Epithelial cell of proximal tubule (primary cell): ENCODE measurements around the gene ZNF320. TPM values are rescaled to one million over a fixed set of nuclear protein-coding genes. Genes with fewer than 3 reads are reported as not detected.
"Not testable (repeated sequence)": the region's sequence is repeated elsewhere in the genome, so short reads cannot be mapped to it uniquely, and the experiment has no call there.

Experiments
- DNase-seq: peaks from one replicate; pipeline ENCODE4 v3.0.0-alpha.2; 2011; ENCODE audit warnings: low read depth
- H3K4me3 ChIP-seq: 2 replicates; pipeline ENCODE4 v1.5.1; 2011; ENCODE audit warnings: low read depth, mild to moderate bottlenecking, low read length
- total RNA-seq: library from RNA; depleted of rRNA; stranded (reverse); fragments of >200 nt; gene quantifications from 2 replicates; pipeline ENCODE4 v1.2.3, GENCODE V29; 2015
- TF ChIP-seq, protein P1 (sequence below): conservative IDR thresholded peaks from 2 replicates; pipeline ENCODE4 v1.5.1; 2012; ENCODE audit warnings: low read depth, mild to moderate bottlenecking, low read length

The ZNF320 gene
- 4.7 and 18.9 TPM in 2 replicates for total RNA-seq

DNA sequence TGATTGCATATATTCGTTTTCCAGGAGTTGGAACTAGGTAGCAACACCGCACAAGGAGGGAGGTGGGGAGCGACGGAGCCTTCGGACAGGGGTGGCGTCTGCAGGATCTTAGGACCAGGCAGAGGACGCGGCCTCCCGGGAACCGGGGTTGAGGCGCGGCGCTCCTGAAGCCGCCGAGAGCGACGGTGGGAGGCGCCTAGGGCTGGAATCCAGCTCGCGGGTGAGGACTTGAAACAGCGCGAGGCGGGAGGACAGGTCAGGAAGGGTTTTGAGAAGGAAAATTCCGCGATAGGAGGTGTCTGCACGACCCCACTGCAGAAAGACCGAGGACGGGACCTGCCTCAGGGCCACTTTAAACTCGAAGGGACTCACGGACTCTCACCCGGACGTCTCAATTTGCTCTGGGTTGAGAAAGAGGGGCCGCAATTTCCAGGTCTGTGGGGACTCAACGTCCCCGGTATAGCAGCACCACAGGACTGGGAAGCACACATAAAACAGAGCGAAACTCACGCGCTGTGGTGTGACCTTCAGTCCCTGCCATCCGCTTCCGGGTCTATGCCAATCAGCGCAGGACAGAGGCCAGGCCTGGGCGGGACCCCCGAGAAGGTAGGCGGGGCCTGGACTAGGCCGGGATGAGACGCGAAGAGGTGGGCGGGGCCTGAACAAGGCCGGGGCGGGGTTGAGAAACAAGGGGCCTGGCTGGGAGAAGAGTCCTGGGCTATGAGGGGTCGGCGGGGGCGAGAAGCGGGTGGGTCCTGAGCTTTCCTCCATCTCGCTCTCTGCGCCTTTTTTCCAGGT is at the start of gene ZNF320:
Gene ZNF320, minus strand, starts transcription at position 498 of the 798 bp plus-strand sequence. CDS start 7,380 bp downstream, outside the sequence.
- TF ChIP-seq, protein P1, sequence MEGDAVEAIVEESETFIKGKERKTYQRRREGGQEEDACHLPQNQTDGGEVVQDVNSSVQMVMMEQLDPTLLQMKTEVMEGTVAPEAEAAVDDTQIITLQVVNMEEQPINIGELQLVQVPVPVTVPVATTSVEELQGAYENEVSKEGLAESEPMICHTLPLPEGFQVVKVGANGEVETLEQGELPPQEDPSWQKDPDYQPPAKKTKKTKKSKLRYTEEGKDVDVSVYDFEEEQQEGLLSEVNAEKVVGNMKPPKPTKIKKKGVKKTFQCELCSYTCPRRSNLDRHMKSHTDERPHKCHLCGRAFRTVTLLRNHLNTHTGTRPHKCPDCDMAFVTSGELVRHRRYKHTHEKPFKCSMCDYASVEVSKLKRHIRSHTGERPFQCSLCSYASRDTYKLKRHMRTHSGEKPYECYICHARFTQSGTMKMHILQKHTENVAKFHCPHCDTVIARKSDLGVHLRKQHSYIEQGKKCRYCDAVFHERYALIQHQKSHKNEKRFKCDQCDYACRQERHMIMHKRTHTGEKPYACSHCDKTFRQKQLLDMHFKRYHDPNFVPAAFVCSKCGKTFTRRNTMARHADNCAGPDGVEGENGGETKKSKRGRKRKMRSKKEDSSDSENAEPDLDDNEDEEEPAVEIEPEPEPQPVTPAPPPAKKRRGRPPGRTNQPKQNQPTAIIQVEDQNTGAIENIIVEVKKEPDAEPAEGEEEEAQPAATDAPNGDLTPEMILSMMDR = no peak
- peak; percentile 67 for DNase-seq
- peak within 1 kb of the TSS; percentile 82 for H3K4me3 ChIP-seq

DNA sequence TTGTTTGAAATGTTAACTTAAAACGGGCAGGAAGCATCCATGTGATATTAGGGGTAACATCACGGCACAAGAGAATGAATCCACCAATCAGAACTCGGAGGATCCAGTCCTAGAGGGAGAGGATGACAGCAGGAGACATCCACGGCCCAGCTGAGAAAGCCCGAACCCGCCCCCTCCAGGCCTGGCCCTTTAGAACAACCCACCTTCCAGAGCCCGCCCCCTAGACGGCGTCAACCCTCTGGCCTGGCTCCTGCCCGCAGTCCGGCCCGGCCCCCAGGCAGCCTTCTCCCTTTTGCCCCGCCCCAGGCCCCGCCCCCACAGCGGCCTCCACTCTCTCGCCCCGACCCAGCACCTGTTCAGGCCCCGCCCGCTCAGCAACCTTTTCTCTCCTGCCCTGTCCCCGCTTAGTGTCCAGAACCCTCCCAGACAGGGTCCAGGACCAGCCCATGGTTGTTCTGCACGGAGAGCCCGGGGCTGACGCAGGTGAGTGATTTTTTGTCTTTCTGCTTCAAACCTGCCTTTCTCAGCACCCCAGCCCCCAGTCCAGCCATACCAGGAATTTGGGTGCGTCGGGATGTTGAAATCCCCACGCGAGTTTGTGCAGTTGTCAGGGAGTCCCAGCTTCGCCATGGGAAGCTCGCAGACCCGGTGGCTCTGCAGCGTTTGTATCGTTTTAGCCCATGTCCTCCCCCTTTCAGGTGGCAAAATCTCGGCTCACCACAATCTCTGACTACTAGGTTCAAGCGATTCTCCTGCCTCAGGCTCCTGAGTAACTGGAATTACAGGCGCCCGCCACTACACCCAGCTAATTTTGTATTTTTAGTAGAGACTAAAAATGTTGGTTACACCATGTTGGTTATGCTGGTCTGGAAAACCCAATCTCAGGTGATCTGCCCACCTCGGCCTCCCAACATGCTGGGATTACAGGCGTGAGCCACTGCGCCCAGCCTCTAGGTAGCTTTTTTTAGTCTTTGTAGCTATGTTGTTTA is 49.2 kb upstream of the ZNF320 start:
- H3K4me3 ChIP-seq = peak overlapping the region; percentile 26
- DNase-seq = no peak
- TF ChIP-seq, protein P1 = no peak

DNA sequence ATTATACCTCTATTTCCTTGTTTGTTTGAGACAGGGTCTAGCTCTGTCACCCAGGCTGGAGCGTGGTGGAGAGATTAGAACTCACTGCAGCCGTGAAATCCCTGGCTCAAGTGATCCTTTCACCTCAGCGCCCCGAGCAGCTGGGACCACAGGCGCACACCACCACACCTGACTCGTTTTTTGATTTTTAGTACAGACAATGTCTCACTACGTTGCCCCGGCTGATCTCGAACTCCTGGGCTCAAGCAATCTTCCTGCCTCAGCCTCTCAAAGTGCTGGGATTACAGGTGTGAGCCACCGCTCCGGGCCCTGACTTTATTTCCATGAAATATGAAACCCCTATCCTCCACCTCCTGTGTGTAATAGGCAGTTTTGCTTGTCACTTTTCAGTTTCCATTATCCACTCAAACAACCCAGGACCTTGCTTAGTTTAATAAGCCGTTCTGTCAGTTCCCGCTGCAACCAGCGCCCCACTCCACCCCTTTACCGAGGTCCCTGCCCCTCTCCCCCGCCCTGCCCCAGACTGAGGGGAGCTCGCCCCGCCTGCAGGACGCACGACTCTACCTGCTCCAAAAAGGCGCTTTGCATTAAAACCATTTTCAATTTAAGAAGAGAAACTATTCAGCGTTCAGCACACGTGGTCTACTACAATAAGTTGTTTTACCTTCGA is 48.4 kb upstream of the ZNF320 start:
- DNase-seq = no peak
- TF ChIP-seq, protein P1 = no peak
- H3K4me3 ChIP-seq = peak overlapping the region; percentile 14

DNA sequence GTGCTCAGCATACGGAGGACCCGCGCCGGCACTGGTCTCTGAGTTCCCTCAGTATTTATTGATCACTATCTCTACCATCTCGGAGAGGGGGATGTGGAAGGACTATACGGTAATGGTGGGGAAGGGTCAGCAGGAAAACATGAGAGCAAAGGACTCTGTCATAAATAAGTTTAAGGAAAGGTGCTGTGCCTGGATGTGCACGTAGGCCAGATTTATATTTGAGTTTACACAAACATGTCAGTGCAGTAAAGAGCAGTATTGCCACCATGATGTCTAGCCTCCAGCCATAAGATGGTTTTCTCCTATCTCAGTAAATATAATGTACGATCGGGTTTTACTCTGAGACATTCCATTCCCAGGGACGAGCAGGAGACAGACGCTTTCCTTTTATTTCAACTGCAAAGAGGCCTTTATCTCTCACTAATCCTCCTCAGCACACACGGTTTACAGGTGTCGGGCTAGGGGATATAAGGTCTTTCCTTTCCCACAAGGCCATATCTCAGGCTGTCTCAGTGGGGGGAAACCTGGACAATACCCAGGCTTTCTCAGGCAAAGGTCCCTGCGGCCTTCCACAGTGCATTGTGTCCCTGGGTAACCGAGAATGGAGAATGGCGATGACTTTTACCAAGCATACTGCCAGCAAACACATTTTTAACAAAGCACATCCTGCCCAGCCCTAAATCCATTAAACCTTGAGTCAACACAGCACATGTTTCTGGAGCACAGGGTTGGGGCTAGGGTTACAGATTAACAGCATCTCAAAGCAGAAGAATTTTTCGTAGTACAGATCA is 47.5 kb upstream of the ZNF320 start:
- not testable (repeated sequence) for DNase-seq, H3K4me3 ChIP-seq

DNA sequence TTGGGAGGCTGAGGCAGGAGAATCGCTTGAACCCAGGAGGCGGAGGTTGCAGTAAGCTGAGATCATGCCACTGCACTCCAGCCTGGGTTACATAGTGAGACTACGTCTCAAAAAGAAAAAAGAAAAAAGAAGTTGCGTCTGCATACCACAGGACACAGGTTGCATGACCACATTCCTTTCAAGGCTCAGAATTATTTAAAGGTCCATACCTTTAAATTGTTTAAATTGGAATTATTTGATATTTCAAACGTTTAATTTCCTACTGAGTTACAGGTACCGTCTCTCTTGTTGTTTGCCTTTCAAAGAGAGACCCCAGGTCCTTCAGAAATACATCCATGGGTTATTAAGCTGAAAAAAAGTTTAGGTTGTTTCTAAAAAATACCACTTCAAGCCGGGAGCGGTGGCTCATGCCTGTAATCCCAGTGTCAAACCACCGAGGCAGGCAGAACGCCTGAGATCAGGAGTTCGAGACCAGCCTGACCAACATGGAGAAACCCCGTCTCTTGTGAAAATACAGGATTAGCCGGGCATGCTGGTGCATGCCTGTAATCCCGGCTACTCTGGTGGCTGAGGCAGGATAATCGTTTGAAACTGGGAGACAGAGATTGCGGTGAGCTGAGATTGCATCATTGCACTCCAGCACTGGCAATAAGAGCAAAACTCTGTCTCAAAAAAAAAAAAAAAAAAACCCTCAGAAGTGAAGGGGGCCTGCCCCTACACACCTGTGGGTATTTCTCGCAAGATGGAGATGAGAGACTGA is 46.6 kb upstream of the ZNF320 start:
- TF ChIP-seq, protein P1 = no peak
- no peak for DNase-seq
- no peak overlapping the region for H3K4me3 ChIP-seq

DNA sequence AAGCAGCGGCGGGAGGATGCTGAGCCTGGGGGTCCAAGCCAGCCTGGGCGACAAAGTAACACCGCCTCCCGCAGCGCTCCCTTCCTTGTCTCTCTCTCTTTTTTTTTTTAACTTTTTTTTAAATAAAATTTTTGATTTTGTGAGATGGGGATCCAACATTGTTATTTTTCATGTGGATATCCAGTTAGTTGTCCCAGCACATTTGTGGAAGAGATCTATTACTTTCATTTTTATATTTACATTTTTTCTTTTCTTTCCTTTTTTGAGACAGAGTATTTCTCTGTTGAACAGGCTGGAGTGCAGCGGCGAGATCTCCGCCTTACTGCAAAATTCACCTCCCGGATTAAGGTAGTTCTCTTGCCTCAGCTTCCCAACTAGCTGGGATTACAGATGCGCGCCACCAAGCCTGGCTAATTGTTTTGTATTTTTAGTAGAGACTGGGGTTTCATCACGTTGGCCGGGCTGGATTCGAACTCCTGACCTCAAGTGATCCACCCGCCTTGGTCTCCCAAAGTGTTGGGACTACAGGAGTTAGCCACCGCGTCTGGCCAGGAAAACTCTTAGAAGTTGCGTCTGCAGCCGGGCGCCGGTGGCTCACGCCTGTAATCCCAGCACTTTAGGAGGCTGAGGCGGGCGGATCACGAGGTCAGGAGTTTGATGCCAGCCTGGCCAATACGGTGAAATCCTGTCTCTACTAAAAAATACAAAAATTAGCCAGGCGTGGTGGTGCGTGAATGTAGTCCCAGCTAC is 45.9 kb upstream of the ZNF320 start:
- TF ChIP-seq, protein P1 = no peak
- peak overlapping the region; percentile 79 for H3K4me3 ChIP-seq
- DNase-seq = no peak
